Middle frontal gyrus (tissue), 1 donor: ENCODE measurements around the gene GOLPH3.
"Not testable (repeated sequence)": the region's sequence is repeated elsewhere in the genome, so short reads cannot be mapped to it uniquely, and the experiment has no call there.

Experiments
- DNase-seq: peaks from one replicate; pipeline ENCODE4 v3.0.0-alpha.2; 2015; ENCODE audit warnings: low spot score; ENCODE audit errors: extremely low spot score

Gene GOLPH3

GRCh38 chr5:32172186-32172911 lies 1.8 kb downstream of the GOLPH3 start:
- not testable (repeated sequence) for DNase-seq

- no peak for DNase-seq
Measured at GRCh38 chr5:32170303-32171151, 3.6 kb downstream of the GOLPH3 start.

- DNase-seq = no peak
Measured at GRCh38 chr5:32168460-32169033, 5.6 kb downstream of the GOLPH3 start.

GRCh38 chr5:32165597-32165996 lies 8.5 kb downstream of the GOLPH3 start:
- DNase-seq = no peak

GRCh38 chr5:32163785-32164184 lies 10.3 kb downstream of the GOLPH3 start:
- no peak for DNase-seq

- no peak for DNase-seq
Measured at GRCh38 chr5:32163053-32163452, 11.1 kb downstream of the GOLPH3 start.

- DNase-seq = no peak
Measured at GRCh38 chr5:32160228-32160627, 13.9 kb downstream of the GOLPH3 start.

- no peak for DNase-seq
Measured at GRCh38 chr5:32159328-32160072, 14.6 kb downstream of the GOLPH3 start.

GRCh38 chr5:32158679-32158975 lies 15.5 kb downstream of the GOLPH3 start:
- DNase-seq = no peak

- no peak for DNase-seq
Measured at GRCh38 chr5:32157078-32157477, 17.0 kb downstream of the GOLPH3 start.

GRCh38 chr5:32156635-32157034 lies 17.5 kb downstream of the GOLPH3 start:
- DNase-seq = no peak

- no peak for DNase-seq
Measured at GRCh38 chr5:32155211-32155610, 18.9 kb downstream of the GOLPH3 start.

GRCh38 chr5:32153723-32154122 lies 20.4 kb downstream of the GOLPH3 start:
- DNase-seq = no peak

GRCh38 chr5:32151198-32151597 lies 22.9 kb downstream of the GOLPH3 start:
- no peak for DNase-seq

GRCh38 chr5:32150366-32150765 lies 23.8 kb downstream of the GOLPH3 start:
- DNase-seq = no peak

- DNase-seq = no peak
Measured at GRCh38 chr5:32147959-32148358, 26.2 kb downstream of the GOLPH3 start.

GRCh38 chr5:32147236-32147635 lies 26.9 kb downstream of the GOLPH3 start:
- DNase-seq = no peak

GRCh38 chr5:32145378-32145777 lies 28.7 kb downstream of the GOLPH3 start:
- DNase-seq = no peak

GRCh38 chr5:32144378-32145207 lies 29.5 kb downstream of the GOLPH3 start:
- DNase-seq = no peak

- no peak for DNase-seq
Measured at GRCh38 chr5:32143617-32144377, 30.3 kb downstream of the GOLPH3 start.
